NB4 (cell line): ENCODE data around the gene ITGA11.

Experiments
- DNase-seq: peaks from one replicate; pipeline ENCODE4 v3.0.0; 2010; ENCODE audit warnings: low read depth
- H3K4me3 ChIP-seq: one replicate; pipeline ENCODE4 v1.5.1; 2011; ENCODE audit warnings: mild to moderate bottlenecking, low read depth, low read length, moderate library complexity
- CTCF ChIP-seq: IDR thresholded peaks from one replicate; pipeline ENCODE4 v1.5.1; 2012; ENCODE audit warnings: low read depth, low read length
- MAX ChIP-seq: IDR thresholded peaks from 2 replicates; pipeline ENCODE4 v1.6.1; 2011; ENCODE audit warnings: low read depth, low read length
- MYC ChIP-seq: IDR thresholded peaks from 2 replicates; pipeline ENCODE4 v1.6.1; 2011; ENCODE audit warnings: low read depth, low read length
- POLR2A ChIP-seq: IDR thresholded peaks from 2 replicates; pipeline ENCODE4 v1.6.1; 2011; ENCODE audit warnings: mild to moderate bottlenecking; ENCODE audit not compliant: insufficient read length; ENCODE audit errors: extremely low read depth

The ITGA11 gene

GRCh38 chr15:68315035-68315434, 116.9 kb downstream of the ITGA11 start:
- DNase-seq, result no peak
- no peak for TF ChIP-seq MAX
- TF ChIP-seq CTCF, result no peak
- no peak for TF ChIP-seq POLR2A
- TF ChIP-seq MYC, result no peak
- H3K4me3 ChIP-seq, result no peak overlapping the region

GRCh38 chr15:68314563-68314962, 117.4 kb downstream of the ITGA11 start:
- TF ChIP-seq POLR2A (no peak), CTCF (no peak)
- no peak overlapping the region for H3K4me3 ChIP-seq
- DNase-seq, result no peak

- no peak for TF ChIP-seq MAX
- no peak for TF ChIP-seq MYC
- TF ChIP-seq CTCF, result no peak
- TF ChIP-seq POLR2A, result no peak
- no peak overlapping the region for H3K4me3 ChIP-seq
- DNase-seq, result no peak
Measured at GRCh38 chr15:68313501-68314410, 118.2 kb downstream of the ITGA11 start.

GRCh38 chr15:68312701-68313204, 119.2 kb downstream of the ITGA11 start:
- no peak for DNase-seq
- TF ChIP-seq MYC, result no peak
- H3K4me3 ChIP-seq, result no peak overlapping the region

GRCh38 chr15:68311859-68312557, 120.0 kb downstream of the ITGA11 start:
- TF ChIP-seq POLR2A (no peak), MYC (no peak), MAX (no peak), CTCF (no peak)
- no peak overlapping the region for H3K4me3 ChIP-seq
- DNase-seq, result no peak

- H3K4me3 ChIP-seq, result no peak overlapping the region
- no peak for DNase-seq
- TF ChIP-seq MYC (no peak), POLR2A (no peak), MAX (no peak), CTCF (no peak)
Measured at GRCh38 chr15:68311464-68311835, 120.5 kb downstream of the ITGA11 start.
